SH-SY5Y (cell line): Measurements from ENCODE around the gene UGT1A3.

ENCODE experiments used
- GATA2 ChIP-seq: IDR thresholded peaks from 2 replicates; pipeline ENCODE4 v1.6.1; 2011; ENCODE audit warnings: mild to moderate bottlenecking, low read depth, low read length
- GATA3 ChIP-seq: IDR thresholded peaks from 2 replicates; pipeline ENCODE4 v1.6.1; 2011; ENCODE audit warnings: low read depth, mild to moderate bottlenecking, low read length, moderate library complexity

DNA sequence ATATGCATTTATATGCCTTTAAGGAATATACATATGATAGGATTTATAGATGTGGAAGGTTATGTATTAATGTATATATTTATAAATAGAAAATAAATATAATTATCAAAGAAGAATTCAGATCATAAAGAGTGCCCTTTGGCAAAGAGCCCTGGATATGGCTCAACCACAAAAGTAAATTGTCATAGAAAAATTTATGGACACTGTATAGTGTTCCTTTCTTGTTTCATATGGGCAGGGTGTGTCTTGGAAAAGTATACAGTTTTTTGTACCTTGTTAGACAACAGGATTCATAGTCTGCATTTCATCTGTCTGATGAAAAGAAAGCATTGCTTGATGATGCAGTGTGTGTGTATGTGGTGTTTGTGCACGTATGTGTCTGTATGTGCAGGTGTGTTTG, 44.2 kb upstream of the UGT1A3 start:
- TF ChIP-seq GATA2 (no peak), GATA3 (no peak)
